Measurements from ENCODE around the gene ANKRD27. TPM values are rescaled to one million over a fixed set of nuclear protein-coding genes. Genes with fewer than 3 reads are reported as not detected.
A peak's percentile ranks its signal among the peaks of the same experiment; 100 is the strongest.

Gene ANKRD27
- total RNA-seq, 1 experiment from 2014 or later, result 55.5 TPM

- peaks cover 17% of the 10 kb centered on the region for H4K20me1 ChIP-seq (ENCODE audit: insufficient read depth)
- no peaks in the 10 kb centered on the region for H3K27me3 ChIP-seq (ENCODE audit: insufficient read depth, low read depth)
- no peak for TF ChIP-seq EZH2 (IDR thresholded peaks at IDR 0.05; ENCODE audit: low read depth)
- TF ChIP-seq CTCF (conservative IDR thresholded peaks at IDR 0.05), result no peak
- no peaks in the 10 kb centered on the region for H3K9me2 ChIP-seq (ENCODE audit: insufficient read depth)
- ChIA-PET POLR2A (ENCODE audit: unreplicated experiment) (no interaction called here), CTCF (no interaction called here)
- no peaks in the 10 kb centered on the region for H3K36me3 ChIP-seq (ENCODE audit: low read depth)
- H3K27ac ChIP-seq, result no peak overlapping the region
- H3K4me2 ChIP-seq, result no peak overlapping the region
- no TSS peak for BruUV-seq (replicated peaks)
- intact Hi-C loops (cut with micrococcal nuclease; ENCODE audit: unreplicated experiment), result no loop called here
- peaks cover 9% of the 10 kb centered on the region; the same call in 1 of the 2 replicates for H3F3A ChIP-seq (ENCODE audit: insufficient read depth, low read depth)
- peaks cover 20% of the 10 kb centered on the region for H3K79me2 ChIP-seq (ENCODE audit: low read depth)
- no peak overlapping the region for H2AFZ ChIP-seq
- H3K4me1 ChIP-seq (replicated peaks; ENCODE audit: insufficient read depth), result peaks cover 20% of the 10 kb centered on the region
- H3K9me3 ChIP-seq (ENCODE audit: insufficient read depth, low read depth), result no peaks in the 10 kb centered on the region
- H3K4me3 ChIP-seq, result no peak overlapping the region
- DNase-seq, result no peak
Measured at GRCh38 chr19:32677657-32678056, 2.7 kb upstream of the ANKRD27 start.

DNA sequence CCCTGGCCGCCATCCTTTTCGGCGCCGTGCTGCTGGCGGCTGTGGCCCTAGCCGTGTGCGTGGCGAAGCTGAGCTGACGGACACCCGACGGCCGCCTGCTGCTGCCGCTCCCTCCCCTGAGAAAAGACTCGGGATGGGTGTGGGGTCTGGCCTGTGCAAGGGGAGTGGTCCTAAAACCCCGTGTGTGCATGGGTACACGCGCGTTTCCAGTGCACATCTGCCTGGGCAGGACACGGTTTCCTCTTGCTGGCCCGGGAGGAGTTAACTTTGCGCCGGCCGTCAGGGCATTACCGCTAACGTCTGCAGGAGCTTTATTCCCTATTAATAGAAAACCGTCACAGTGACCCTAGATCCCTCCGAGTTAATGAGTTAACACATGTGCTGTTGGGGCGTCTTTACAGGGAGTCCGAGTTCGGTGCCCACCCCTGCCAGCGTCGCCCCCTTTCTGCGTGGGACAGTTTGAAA is 1.9 kb upstream of the ANKRD27 start:
- peaks cover 27% of the 10 kb centered on the region for H3K79me2 ChIP-seq (ENCODE audit: low read depth)
- BruUV-seq (replicated peaks), result no TSS peak
- peaks cover 6% of the 10 kb centered on the region; the same call in 1 of the 2 replicates for H3F3A ChIP-seq (ENCODE audit: insufficient read depth, low read depth)
- H3K4me3 ChIP-seq, result no peak overlapping the region
- no peak overlapping the region for H3K4me2 ChIP-seq
- DNase-seq, result no peak
- H3K36me3 ChIP-seq (ENCODE audit: low read depth), result no peaks in the 10 kb centered on the region
- TF ChIP-seq EZH2 (IDR thresholded peaks at IDR 0.05; ENCODE audit: low read depth) (no peak), CTCF (conservative IDR thresholded peaks at IDR 0.05) (no peak)
- no peak overlapping the region for H2AFZ ChIP-seq
- no peaks in the 10 kb centered on the region for H3K9me2 ChIP-seq (ENCODE audit: insufficient read depth)
- no peaks in the 10 kb centered on the region for H3K9me3 ChIP-seq (ENCODE audit: insufficient read depth, low read depth)
- H4K20me1 ChIP-seq (ENCODE audit: insufficient read depth), result peaks cover 24% of the 10 kb centered on the region
- intact Hi-C loops (cut with micrococcal nuclease; ENCODE audit: unreplicated experiment), result no loop called here
- ChIA-PET CTCF (no interaction called here), POLR2A (ENCODE audit: unreplicated experiment) (no interaction called here)
- no peaks in the 10 kb centered on the region for H3K27me3 ChIP-seq (ENCODE audit: insufficient read depth, low read depth)
- H3K4me1 ChIP-seq (replicated peaks; ENCODE audit: insufficient read depth), result peaks cover 13% of the 10 kb centered on the region
- no peak overlapping the region for H3K27ac ChIP-seq

- Histone ChIP-seq H3K9me3 (ENCODE audit: insufficient read depth, low read depth) (no peaks in the 10 kb centered on the region), H3K4me3 (peak overlapping the region; percentile 89; the same call in 1 of the 2 replicates), H3K4me2 (peak overlapping the region; percentile 100), H4K20me1 (ENCODE audit: insufficient read depth) (peaks cover 30% of the 10 kb centered on the region), H3K27me3 (ENCODE audit: insufficient read depth, low read depth) (no peaks in the 10 kb centered on the region), H3K79me2 (ENCODE audit: low read depth) (peaks cover 33% of the 10 kb centered on the region), H2AFZ (no peak overlapping the region), H3K27ac (no peak overlapping the region), H3K9me2 (ENCODE audit: insufficient read depth) (no peaks in the 10 kb centered on the region), H3K4me1 (replicated peaks; ENCODE audit: insufficient read depth) (peaks cover 10% of the 10 kb centered on the region; the same call in 1 of the 2 replicates), H3K36me3 (ENCODE audit: low read depth) (no peaks in the 10 kb centered on the region), H3F3A (ENCODE audit: insufficient read depth, low read depth) (peaks cover 4% of the 10 kb centered on the region; the same call in 1 of the 2 replicates)
- intact Hi-C loops (cut with micrococcal nuclease; ENCODE audit: unreplicated experiment), result no loop called here
- no peak for DNase-seq
- ChIA-PET CTCF (no interaction called here), POLR2A (ENCODE audit: unreplicated experiment) (no interaction called here)
- BruUV-seq (replicated peaks), result no TSS peak
- TF ChIP-seq EZH2 (IDR thresholded peaks at IDR 0.05; ENCODE audit: low read depth), result no peak
- TF ChIP-seq CTCF (conservative IDR thresholded peaks at IDR 0.05), result no peak
Measured at GRCh38 chr19:32676186-32676894, 1.4 kb upstream of the ANKRD27 start.

Data from PC-9 (cell line).